ENCODE data around the gene DGKD. TPM values are rescaled to one million over a fixed set of nuclear protein-coding genes. Genes with fewer than 3 reads are reported as not detected.

Gene DGKD
- total RNA-seq, 1 experiment from 2014 or later, result 41.4 TPM

- TF ChIP-seq ZNF671 (CRISPR knock-in tag; IDR thresholded peaks at IDR 0.05), result no peak
- no peak for TF ChIP-seq E2F1 (CRISPR knock-in tag; IDR thresholded peaks at IDR 0.05)
Observed at GRCh38 chr2:233399306-233400225, 45.3 kb downstream of the DGKD start (continued).

- no peak for ATAC-seq
- H3K36me3 Mint-ChIP-seq, result peaks cover 9% of the 10 kb centered on the region
- no peak overlapping the region for H3K4me3 Mint-ChIP-seq
- POLR2A ChIA-PET, result no interaction called here
- TF ChIP-seq IRF2 (CRISPR knock-in tag; IDR thresholded peaks at IDR 0.05; ENCODE audit: borderline replicate concordance, low read depth) (no peak), RELA (CRISPR knock-in tag; IDR thresholded peaks at IDR 0.05; ENCODE audit: borderline replicate concordance) (no peak)
- no peaks in the 10 kb centered on the region for H3K9me3 Mint-ChIP-seq
- H3K4me1 Mint-ChIP-seq, result peaks cover 42% of the 10 kb centered on the region
- CTCF ChIA-PET, result interaction anchor here (1.7 to 2.9 kb wide), 3 partner anchors 43 to 48 kb away, joined by 8 to 13 read pairs (median 10); no protein-coding TSS in a partner anchor
- DNase-seq (ENCODE audit: low spot score), result no peak
- peaks cover 2% of the 10 kb centered on the region; the same call in 1 of the 2 replicates for H3K27me3 Mint-ChIP-seq (ENCODE audit: low read depth)
- no peak overlapping the region; the same call in 1 of the 2 replicates for H3K27ac Mint-ChIP-seq
Observed at GRCh38 chr2:233400341-233400740, 46.0 kb downstream of the DGKD start.

GRCh38 chr2:233400961-233401360 lies 46.7 kb downstream of the DGKD start:
- ChIA-PET CTCF (interaction anchor here (2.3 to 2.9 kb wide), 2 partner anchors 42 to 48 kb away, joined by 8 to 13 read pairs; no protein-coding TSS in a partner anchor), POLR2A (no interaction called here)
- no peak overlapping the region for H3K4me3 Mint-ChIP-seq
- no peak for DNase-seq (ENCODE audit: low spot score)
- ATAC-seq, result no peak
- H3K4me1 Mint-ChIP-seq, result peaks cover 38% of the 10 kb centered on the region
- peaks cover 2% of the 10 kb centered on the region; the same call in 1 of the 2 replicates for H3K27me3 Mint-ChIP-seq (ENCODE audit: low read depth)
- H3K36me3 Mint-ChIP-seq, result peaks cover 9% of the 10 kb centered on the region
- H3K9me3 Mint-ChIP-seq, result no peaks in the 10 kb centered on the region
- H3K27ac Mint-ChIP-seq, result no peak overlapping the region; the same call in 1 of the 2 replicates
- TF ChIP-seq GABPB1 (CRISPR knock-in tag; IDR thresholded peaks at IDR 0.05) (no peak), ZNF138 (CRISPR knock-in tag; conservative IDR thresholded peaks at IDR 0.05) (no peak), TEAD4 (CRISPR knock-in tag; IDR thresholded peaks at IDR 0.05) (no peak), SOX15 (CRISPR knock-in tag; IDR thresholded peaks at IDR 0.05) (no peak), NFE2L1 (CRISPR knock-in tag; IDR thresholded peaks at IDR 0.05) (no peak), CTCF (IDR thresholded peaks at IDR 0.05) (no peak), FOXJ3 (CRISPR knock-in tag; IDR thresholded peaks at IDR 0.05; ENCODE audit: borderline replicate concordance) (no peak), ZNF232 (CRISPR knock-in tag; IDR thresholded peaks at IDR 0.05) (no peak), JAZF1 (CRISPR knock-in tag; IDR thresholded peaks at IDR 0.05) (no peak), NFYB (CRISPR knock-in tag; conservative IDR thresholded peaks at IDR 0.05; ENCODE audit: low read depth) (no peak), CREM (CRISPR knock-in tag; IDR thresholded peaks at IDR 0.05) (no peak), ZNF671 (CRISPR knock-in tag; IDR thresholded peaks at IDR 0.05) (no peak), E2F1 (CRISPR knock-in tag; IDR thresholded peaks at IDR 0.05) (no peak)
- TF ChIP-seq, protein P1, sequence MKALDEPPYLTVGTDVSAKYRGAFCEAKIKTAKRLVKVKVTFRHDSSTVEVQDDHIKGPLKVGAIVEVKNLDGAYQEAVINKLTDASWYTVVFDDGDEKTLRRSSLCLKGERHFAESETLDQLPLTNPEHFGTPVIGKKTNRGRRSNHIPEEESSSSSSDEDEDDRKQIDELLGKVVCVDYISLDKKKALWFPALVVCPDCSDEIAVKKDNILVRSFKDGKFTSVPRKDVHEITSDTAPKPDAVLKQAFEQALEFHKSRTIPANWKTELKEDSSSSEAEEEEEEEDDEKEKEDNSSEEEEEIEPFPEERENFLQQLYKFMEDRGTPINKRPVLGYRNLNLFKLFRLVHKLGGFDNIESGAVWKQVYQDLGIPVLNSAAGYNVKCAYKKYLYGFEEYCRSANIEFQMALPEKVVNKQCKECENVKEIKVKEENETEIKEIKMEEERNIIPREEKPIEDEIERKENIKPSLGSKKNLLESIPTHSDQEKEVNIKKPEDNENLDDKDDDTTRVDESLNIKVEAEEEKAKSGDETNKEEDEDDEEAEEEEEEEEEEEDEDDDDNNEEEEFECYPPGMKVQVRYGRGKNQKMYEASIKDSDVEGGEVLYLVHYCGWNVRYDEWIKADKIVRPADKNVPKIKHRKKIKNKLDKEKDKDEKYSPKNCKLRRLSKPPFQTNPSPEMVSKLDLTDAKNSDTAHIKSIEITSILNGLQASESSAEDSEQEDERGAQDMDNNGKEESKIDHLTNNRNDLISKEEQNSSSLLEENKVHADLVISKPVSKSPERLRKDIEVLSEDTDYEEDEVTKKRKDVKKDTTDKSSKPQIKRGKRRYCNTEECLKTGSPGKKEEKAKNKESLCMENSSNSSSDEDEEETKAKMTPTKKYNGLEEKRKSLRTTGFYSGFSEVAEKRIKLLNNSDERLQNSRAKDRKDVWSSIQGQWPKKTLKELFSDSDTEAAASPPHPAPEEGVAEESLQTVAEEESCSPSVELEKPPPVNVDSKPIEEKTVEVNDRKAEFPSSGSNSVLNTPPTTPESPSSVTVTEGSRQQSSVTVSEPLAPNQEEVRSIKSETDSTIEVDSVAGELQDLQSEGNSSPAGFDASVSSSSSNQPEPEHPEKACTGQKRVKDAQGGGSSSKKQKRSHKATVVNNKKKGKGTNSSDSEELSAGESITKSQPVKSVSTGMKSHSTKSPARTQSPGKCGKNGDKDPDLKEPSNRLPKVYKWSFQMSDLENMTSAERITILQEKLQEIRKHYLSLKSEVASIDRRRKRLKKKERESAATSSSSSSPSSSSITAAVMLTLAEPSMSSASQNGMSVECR (CRISPR knock-in tag; IDR thresholded peaks at IDR 0.05; ENCODE audit: borderline replicate concordance), result no peak
- TF ChIP-seq, protein P2, sequence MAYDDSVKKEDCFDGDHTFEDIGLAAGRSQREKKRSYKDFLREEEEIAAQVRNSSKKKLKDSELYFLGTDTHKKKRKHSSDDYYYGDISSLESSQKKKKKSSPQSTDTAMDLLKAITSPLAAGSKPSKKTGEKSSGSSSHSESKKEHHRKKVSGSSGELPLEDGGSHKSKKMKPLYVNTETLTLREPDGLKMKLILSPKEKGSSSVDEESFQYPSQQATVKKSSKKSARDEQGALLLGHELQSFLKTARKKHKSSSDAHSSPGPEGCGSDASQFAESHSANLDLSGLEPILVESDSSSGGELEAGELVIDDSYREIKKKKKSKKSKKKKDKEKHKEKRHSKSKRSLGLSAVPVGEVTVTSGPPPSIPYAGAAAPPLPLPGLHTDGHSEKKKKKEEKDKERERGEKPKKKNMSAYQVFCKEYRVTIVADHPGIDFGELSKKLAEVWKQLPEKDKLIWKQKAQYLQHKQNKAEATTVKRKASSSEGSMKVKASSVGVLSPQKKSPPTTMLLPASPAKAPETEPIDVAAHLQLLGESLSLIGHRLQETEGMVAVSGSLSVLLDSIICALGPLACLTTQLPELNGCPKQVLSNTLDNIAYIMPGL (CRISPR knock-in tag; IDR thresholded peaks at IDR 0.05), result no peak
- TF ChIP-seq, protein P3, sequence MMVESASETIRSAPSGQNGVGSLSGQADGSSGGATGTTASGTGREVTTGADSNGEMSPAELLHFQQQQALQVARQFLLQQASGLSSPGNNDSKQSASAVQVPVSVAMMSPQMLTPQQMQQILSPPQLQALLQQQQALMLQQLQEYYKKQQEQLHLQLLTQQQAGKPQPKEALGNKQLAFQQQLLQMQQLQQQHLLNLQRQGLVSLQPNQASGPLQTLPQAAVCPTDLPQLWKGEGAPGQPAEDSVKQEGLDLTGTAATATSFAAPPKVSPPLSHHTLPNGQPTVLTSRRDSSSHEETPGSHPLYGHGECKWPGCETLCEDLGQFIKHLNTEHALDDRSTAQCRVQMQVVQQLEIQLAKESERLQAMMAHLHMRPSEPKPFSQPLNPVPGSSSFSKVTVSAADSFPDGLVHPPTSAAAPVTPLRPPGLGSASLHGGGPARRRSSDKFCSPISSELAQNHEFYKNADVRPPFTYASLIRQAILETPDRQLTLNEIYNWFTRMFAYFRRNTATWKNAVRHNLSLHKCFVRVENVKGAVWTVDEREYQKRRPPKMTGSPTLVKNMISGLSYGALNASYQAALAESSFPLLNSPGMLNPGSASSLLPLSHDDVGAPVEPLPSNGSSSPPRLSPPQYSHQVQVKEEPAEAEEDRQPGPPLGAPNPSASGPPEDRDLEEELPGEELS (CRISPR knock-in tag; IDR thresholded peaks at IDR 0.05), result no peak
